HepG2 (cell line): ENCODE results near the gene THSD1. TPM values are rescaled to one million over a fixed set of nuclear protein-coding genes. Genes with fewer than 3 reads are reported as not detected.

Experiments used
- AGO2 ChIP-seq: fragments of 200-400 bp; formaldehyde crosslinking; optimal IDR thresholded peaks from 2 replicates; pipeline ENCODE3; 2017; ENCODE audit warnings: mild to moderate bottlenecking, low read depth, low read length, moderate library complexity
- ATF7-NPFF ChIP-seq: sonication (generic); formaldehyde crosslinking; IDR thresholded peaks from 2 replicates; pipeline ENCODE4 v1.8.1; 2023; ENCODE audit warnings: mild to moderate bottlenecking, low read depth, missing genetic modification reagents, moderate library complexity
- BRD4 ChIP-seq: sonication (generic); formaldehyde crosslinking; IDR thresholded peaks from 2 replicates; pipeline ENCODE4 v1.4.0; 2020; ENCODE audit warnings: missing genetic modification reagents
- FIP1L1 ChIP-seq: fragments of 200-400 bp; formaldehyde crosslinking; IDR thresholded peaks from 2 replicates; pipeline ENCODE4 v1.6.1; 2018; ENCODE audit warnings: low read depth, mild to moderate bottlenecking, low read length, moderate library complexity, borderline replicate concordance; ENCODE audit not compliant: insufficient read depth
- HNRNPL ChIP-seq: fragments of 200-400 bp; formaldehyde crosslinking; IDR thresholded peaks from 2 replicates; pipeline ENCODE4 v1.6.1; 2017; ENCODE audit warnings: mild to moderate bottlenecking, low read depth, low read length
- JARID2 ChIP-seq: sonication (generic); formaldehyde crosslinking; IDR thresholded peaks from 2 replicates; pipeline ENCODE4 v1.8.1; 2023; ENCODE audit warnings: missing genetic modification reagents, inconsistent platforms; ENCODE audit not compliant: insufficient replicate concordance
- JUN ChIP-seq: sonication (generic); formaldehyde crosslinking; IDR thresholded peaks from 2 replicates; pipeline ENCODE4 v1.4.0; 2020; ENCODE audit warnings: mild to moderate bottlenecking, missing genetic modification reagents
- KMT2A ChIP-seq: sonication (generic); formaldehyde crosslinking; IDR thresholded peaks from 2 replicates; pipeline ENCODE4 v1.4.0; 2020; ENCODE audit warnings: missing genetic modification reagents
- MBNL3 ChIP-seq: fragments of 250-450 bp; sonication (Bioruptor Pico); conservative IDR thresholded peaks from 2 replicates; pipeline ENCODE4 v1.8.0; 2022; ENCODE audit warnings: mild to moderate bottlenecking, inconsistent platforms
- NRL ChIP-seq: sonication (generic); formaldehyde crosslinking; IDR thresholded peaks from 2 replicates; pipeline ENCODE4 v1.5.0; 2020; ENCODE audit warnings: missing genetic modification reagents, mild to moderate bottlenecking, moderate library complexity, borderline replicate concordance
- RBFOX2 ChIP-seq: fragments of 200-400 bp; formaldehyde crosslinking; IDR thresholded peaks from 2 replicates; pipeline ENCODE4 v1.6.1; 2017; ENCODE audit warnings: low read depth, mild to moderate bottlenecking, low read length
- RORA ChIP-seq: sonication (generic); formaldehyde crosslinking; IDR thresholded peaks from 2 replicates; pipeline ENCODE4 v1.5.0; 2020; ENCODE audit warnings: mild to moderate bottlenecking, missing genetic modification reagents, moderate library complexity
- SALL2 ChIP-seq: sonication (generic); formaldehyde crosslinking; IDR thresholded peaks from 2 replicates; pipeline ENCODE4 v1.8.1; 2023; ENCODE audit warnings: mild to moderate bottlenecking, missing genetic modification reagents, inconsistent platforms
- STAG1 ChIP-seq: sonication (generic); formaldehyde crosslinking; IDR thresholded peaks from 2 replicates; pipeline ENCODE4 v1.4.0; 2020; ENCODE audit warnings: missing genetic modification reagents
- TBL1XR1 ChIP-seq: fragments of 150-350 bp; IDR thresholded peaks from 2 replicates; pipeline ENCODE4 v1.6.1; 2014; ENCODE audit warnings: borderline replicate concordance, low read length; ENCODE audit not compliant: partially characterized antibody
- ZBTB25 ChIP-seq: IDR thresholded peaks from 2 replicates; pipeline ENCODE4 v1.6.1; 2018; ENCODE audit warnings: missing genetic modification reagents
- ZBTB3 ChIP-seq: sonication (generic); formaldehyde crosslinking; IDR thresholded peaks from 2 replicates; pipeline ENCODE4 v1.4.0; 2020; ENCODE audit warnings: low read depth, mild to moderate bottlenecking, moderate library complexity, missing genetic modification reagents, borderline replicate concordance
- ZFP36L1 ChIP-seq: sonication (generic); formaldehyde crosslinking; IDR thresholded peaks from 2 replicates; pipeline ENCODE4 v1.8.0; 2022; ENCODE audit warnings: mild to moderate bottlenecking, missing genetic modification reagents, moderate library complexity
- ZMYM3 ChIP-seq: sonication (generic); formaldehyde crosslinking; IDR thresholded peaks from 2 replicates; pipeline ENCODE4 v1.5.1; 2020; ENCODE audit warnings: mild to moderate bottlenecking, missing genetic modification reagents
- ZNF160 ChIP-seq: sonication (generic); formaldehyde crosslinking; IDR thresholded peaks from 2 replicates; pipeline ENCODE4 v1.8.0; 2022; ENCODE audit warnings: mild to moderate bottlenecking, inconsistent platforms, missing genetic modification reagents
- ZNF263 ChIP-seq: sonication (generic); formaldehyde crosslinking; IDR thresholded peaks from 2 replicates; pipeline ENCODE4 v1.4.0; 2020; ENCODE audit warnings: missing genetic modification reagents
- ZNF281 ChIP-seq: sonication (generic); formaldehyde crosslinking; IDR thresholded peaks from 2 replicates; pipeline ENCODE4 v1.4.0; 2020; ENCODE audit warnings: missing genetic modification reagents, borderline replicate concordance
- ZNF296 ChIP-seq: sonication (generic); formaldehyde crosslinking; conservative IDR thresholded peaks from 2 replicates; pipeline ENCODE4 v1.5.0; 2020; ENCODE audit warnings: mild to moderate bottlenecking, missing genetic modification reagents
- ZNF550 ChIP-seq: sonication (generic); formaldehyde crosslinking; IDR thresholded peaks from 2 replicates; pipeline ENCODE4 v1.4.0; 2020; ENCODE audit warnings: mild to moderate bottlenecking, missing genetic modification reagents, borderline replicate concordance
- ZNF644 ChIP-seq: IDR thresholded peaks from 2 replicates; pipeline ENCODE4 v1.6.1; 2016; ENCODE audit warnings: low read depth
- ZNF788 ChIP-seq: sonication (generic); formaldehyde crosslinking; IDR thresholded peaks from 2 replicates; pipeline ENCODE4 v1.5.0; 2020; ENCODE audit warnings: mild to moderate bottlenecking, missing genetic modification reagents, borderline replicate concordance
- ZSCAN22 ChIP-seq: sonication (generic); formaldehyde crosslinking; IDR thresholded peaks from 2 replicates; pipeline ENCODE4 v1.4.0; 2020; ENCODE audit warnings: mild to moderate bottlenecking, missing genetic modification reagents
- ZSCAN31 ChIP-seq: sonication (generic); formaldehyde crosslinking; IDR thresholded peaks from 2 replicates; pipeline ENCODE4 v1.5.0; 2020; ENCODE audit warnings: low read depth, mild to moderate bottlenecking, missing genetic modification reagents
- polyA plus RNA-seq, 8 experiments: library from polyadenylated mRNA; depleted of rRNA in 3 of 8; stranded (reverse) in 7 of 8; unstranded in 1 of 8; fragments of >200 nt; fragmentation: Illumina TruSeq in 4 of 8; extraction: Trizol in 4 of 8; gene quantifications; 2 replicates each; pipeline versions ENCODE4 v1.2.1 to v1.2.3, GENCODE V29; 2011 to 2016; ENCODE audit warnings: low read depth in 4 of 8, missing spikeins in 1 of 8, mixed read lengths in 1 of 8; ENCODE audit not compliant: insufficient read depth in 1 of 8
- total RNA-seq, 5 experiments: library from RNA; depleted of rRNA; stranded (reverse); fragments of >200 nt; fragmentation: Illumina TruSeq; extraction: Trizol; gene quantifications; 2 replicates each; pipeline ENCODE4 v1.2.3, GENCODE V29; 2016; ENCODE audit warnings: low read depth in 1 of 5

The THSD1 gene
- total and polyA plus RNA-seq, 2 of the 13 experiments (the other 11 are each of a cell fraction or from before 2014, with no cell fraction given) = 0.11 to 0.15 TPM

GRCh38 chr13:52450012-52450792 lies 44.2 kb upstream of the THSD1 start, which contains the start of gene VPS36 (continued):
- TF ChIP-seq ZNF281 (CRISPR knock-in tag) (0 out of 2 replicates have a peak, but pooled peaks have one; percentile 34), RBFOX2 (peak; percentile 97), ZNF296 (CRISPR knock-in tag) (no peak), RORA (CRISPR knock-in tag) (no peak), ZNF644 (CRISPR knock-in tag) (no peak), STAG1 (CRISPR knock-in tag) (peak; percentile 91), ZSCAN31 (peak; percentile 88), ATF7-NPFF (CRISPR knock-in tag) (peak; percentile 81; the same call in 1 of the 2 replicates), TBL1XR1 (peak; percentile 43), JARID2 (CRISPR knock-in tag) (peak; percentile 68), ZNF550 (no peak), MBNL3 (CRISPR knock-in tag) (no peak), FIP1L1 (no peak), ZFP36L1 (peak; percentile 56; the same call in 1 of the 2 replicates), SALL2 (CRISPR knock-in tag) (peak; percentile 85), NRL (CRISPR knock-in tag) (peak; percentile 52; the same call in 1 of the 2 replicates), BRD4 (CRISPR knock-in tag) (peak; percentile 67; the same call in 1 of the 2 replicates), ZBTB25 (CRISPR knock-in tag) (peak; percentile 72), HNRNPL (peak; percentile 59; the same call in 1 of the 2 replicates), JUN (no peak; the same call in 1 of the 2 replicates), ZSCAN22 (CRISPR knock-in tag) (no peak), KMT2A (CRISPR knock-in tag) (peak; percentile 77), ZMYM3 (CRISPR knock-in tag) (no peak), ZNF160 (CRISPR knock-in tag) (peak; percentile 56; the same call in 1 of the 2 replicates), AGO2 (peak; percentile 90), ZBTB3 (no peak), ZNF788 (CRISPR knock-in tag) (peak; percentile 75), ZNF263 (peak; percentile 72)
